ENCODE results near the gene KPNA3.

The KPNA3 gene

DNA sequence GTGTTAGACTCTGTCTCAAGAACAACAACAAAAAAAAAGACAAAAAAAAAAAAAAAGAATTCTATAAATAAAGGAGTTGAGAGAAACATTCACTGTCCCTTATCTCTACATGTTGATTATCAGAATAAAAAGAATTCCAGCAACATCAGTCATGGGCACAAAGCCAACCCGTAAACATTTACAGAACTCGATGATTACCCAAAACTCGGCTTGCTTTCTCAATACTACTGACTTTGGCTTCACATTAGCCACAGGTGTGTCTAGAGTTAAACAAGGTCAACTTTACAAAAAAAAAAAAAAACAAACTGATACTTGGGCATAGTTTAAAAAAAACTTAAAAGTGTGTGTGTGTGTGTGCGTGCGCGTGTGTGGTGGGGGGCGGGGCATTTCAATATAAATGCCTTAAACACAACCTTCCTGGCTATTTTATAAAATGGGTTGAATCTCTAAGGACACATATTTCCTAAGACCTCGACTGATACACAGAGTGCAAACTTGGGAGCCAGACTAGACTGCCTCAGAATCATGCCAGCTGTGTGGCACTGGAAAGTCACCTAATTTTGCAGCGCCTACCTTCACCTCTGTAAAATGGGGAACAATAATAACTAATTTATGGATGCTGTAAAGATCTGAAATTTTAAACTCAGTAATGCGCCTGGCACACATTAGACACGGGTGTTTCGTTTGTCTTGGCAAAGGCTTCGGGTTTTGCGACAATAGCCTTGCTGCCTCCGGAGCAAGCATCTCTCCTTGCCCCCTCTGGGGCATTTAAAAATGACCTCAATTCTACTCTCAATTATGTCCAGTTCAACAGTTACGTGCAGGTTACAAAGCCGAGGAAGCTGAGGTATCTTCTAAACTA, 102.1 kb downstream of the KPNA3 start:
- ChIA-PET POLR2A (ENCODE audit: low non-redundant PET) (interaction anchor here (1.5 kb wide), 1 partner anchor 102 kb away, joined by 5 read pairs; the partner anchor contains the start of gene KPNA3), CTCF (interaction anchor here (0.6 kb wide), 1 partner anchor 100 kb away, joined by 3 read pairs; no protein-coding TSS in a partner anchor)
- peak overlapping the region; percentile 94 for H3K27ac ChIP-seq
- TF ChIP-seq, protein P1, sequence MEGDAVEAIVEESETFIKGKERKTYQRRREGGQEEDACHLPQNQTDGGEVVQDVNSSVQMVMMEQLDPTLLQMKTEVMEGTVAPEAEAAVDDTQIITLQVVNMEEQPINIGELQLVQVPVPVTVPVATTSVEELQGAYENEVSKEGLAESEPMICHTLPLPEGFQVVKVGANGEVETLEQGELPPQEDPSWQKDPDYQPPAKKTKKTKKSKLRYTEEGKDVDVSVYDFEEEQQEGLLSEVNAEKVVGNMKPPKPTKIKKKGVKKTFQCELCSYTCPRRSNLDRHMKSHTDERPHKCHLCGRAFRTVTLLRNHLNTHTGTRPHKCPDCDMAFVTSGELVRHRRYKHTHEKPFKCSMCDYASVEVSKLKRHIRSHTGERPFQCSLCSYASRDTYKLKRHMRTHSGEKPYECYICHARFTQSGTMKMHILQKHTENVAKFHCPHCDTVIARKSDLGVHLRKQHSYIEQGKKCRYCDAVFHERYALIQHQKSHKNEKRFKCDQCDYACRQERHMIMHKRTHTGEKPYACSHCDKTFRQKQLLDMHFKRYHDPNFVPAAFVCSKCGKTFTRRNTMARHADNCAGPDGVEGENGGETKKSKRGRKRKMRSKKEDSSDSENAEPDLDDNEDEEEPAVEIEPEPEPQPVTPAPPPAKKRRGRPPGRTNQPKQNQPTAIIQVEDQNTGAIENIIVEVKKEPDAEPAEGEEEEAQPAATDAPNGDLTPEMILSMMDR (conservative IDR thresholded peaks at IDR 0.05; ENCODE audit: low read depth), result no peak
- no peak for DNase-seq (ENCODE audit: low spot score)

DNA sequence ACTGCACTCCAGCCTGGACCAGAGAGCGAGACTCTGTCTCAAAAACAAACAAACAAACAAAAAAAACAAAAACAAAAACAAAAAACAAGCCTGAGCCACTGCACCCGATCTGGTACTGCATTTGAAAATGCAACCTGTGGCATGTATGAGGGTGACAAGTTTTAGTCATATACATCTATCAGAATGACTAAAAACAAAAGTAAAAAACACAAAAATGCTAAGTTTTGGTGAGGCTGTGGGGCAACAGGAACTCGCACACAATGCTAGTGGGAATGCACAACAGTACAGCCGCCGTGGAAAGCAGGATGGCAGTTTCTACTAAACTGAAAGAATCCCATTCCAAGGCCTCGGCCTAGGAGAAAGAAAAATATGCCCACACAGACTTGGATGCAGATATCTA, 109.0 kb downstream of the KPNA3 start:
- TF ChIP-seq, protein P1 (conservative IDR thresholded peaks at IDR 0.05; ENCODE audit: low read depth), result no peak
- CTCF ChIA-PET, result no interaction called here
- DNase-seq (ENCODE audit: low spot score), result no peak
- H3K27ac ChIP-seq, result no peak overlapping the region
- POLR2A ChIA-PET (ENCODE audit: low non-redundant PET), result no interaction called here

DNA sequence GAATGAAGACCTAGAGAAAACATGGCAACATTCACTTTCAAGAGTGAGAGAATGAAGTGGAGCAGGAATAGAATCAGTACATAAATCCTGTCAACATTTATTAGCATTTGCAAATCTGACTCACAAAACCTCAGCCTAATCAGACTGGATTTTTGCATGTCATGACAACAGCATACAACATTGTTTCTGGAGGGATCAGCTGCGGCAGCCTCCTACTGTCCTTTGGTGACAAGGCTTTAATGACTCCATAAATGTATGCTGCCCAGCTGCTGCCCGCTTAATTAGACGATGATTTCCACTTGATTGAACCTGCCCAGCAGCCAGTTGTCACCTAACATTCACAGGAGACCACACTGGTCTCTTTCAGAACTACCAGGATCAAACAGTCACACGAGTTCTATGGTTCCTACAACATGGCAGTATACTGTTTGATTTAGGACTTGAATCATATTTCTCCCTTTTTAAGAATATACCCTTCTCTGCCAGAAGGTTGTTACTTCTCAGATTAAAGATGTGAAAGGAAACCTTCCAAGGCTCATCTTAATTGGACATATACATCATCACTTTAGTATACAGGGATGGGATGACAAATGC, 110.5 kb downstream of the KPNA3 start:
- POLR2A ChIA-PET (ENCODE audit: low non-redundant PET), result no interaction called here
- TF ChIP-seq, protein P1 (conservative IDR thresholded peaks at IDR 0.05; ENCODE audit: low read depth), result no peak
- no peak for DNase-seq (ENCODE audit: low spot score)
- H3K27ac ChIP-seq, result no peak overlapping the region
- CTCF ChIA-PET, result interaction anchor here (0.6 kb wide), 2 partner anchors 98 to 315 kb away, joined by 3 to 6 read pairs; partner anchors contain the start of gene TRIM13

DNA sequence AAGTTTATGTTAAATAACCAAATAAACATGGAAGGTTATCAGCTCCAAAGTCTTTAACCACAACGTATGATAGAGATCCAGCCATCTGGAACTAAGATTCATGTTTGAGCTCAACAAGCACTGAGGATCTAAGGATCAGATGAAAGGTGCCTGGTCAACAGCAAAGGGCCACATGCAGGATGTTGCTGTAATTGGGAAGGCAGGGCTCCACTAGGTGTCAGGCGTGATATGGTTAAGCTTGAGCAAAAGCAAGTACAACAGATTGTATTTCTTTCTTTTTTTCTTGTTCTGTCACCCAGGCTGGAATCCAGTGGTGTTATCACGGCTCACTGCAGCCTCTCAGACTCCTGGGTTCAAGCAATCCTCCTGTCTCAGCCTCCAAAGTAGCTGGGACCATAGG, 113.2 kb downstream of the KPNA3 start:
- DNase-seq (ENCODE audit: low spot score), result no peak
- H3K27ac ChIP-seq, result no peak overlapping the region
- ChIA-PET POLR2A (ENCODE audit: low non-redundant PET) (no interaction called here), CTCF (interaction anchor here (1.0 kb wide), 1 partner anchor 1229 kb away, joined by 3 read pairs; no protein-coding TSS in a partner anchor)
- TF ChIP-seq, protein P1 (conservative IDR thresholded peaks at IDR 0.05; ENCODE audit: low read depth), result no peak

DNA sequence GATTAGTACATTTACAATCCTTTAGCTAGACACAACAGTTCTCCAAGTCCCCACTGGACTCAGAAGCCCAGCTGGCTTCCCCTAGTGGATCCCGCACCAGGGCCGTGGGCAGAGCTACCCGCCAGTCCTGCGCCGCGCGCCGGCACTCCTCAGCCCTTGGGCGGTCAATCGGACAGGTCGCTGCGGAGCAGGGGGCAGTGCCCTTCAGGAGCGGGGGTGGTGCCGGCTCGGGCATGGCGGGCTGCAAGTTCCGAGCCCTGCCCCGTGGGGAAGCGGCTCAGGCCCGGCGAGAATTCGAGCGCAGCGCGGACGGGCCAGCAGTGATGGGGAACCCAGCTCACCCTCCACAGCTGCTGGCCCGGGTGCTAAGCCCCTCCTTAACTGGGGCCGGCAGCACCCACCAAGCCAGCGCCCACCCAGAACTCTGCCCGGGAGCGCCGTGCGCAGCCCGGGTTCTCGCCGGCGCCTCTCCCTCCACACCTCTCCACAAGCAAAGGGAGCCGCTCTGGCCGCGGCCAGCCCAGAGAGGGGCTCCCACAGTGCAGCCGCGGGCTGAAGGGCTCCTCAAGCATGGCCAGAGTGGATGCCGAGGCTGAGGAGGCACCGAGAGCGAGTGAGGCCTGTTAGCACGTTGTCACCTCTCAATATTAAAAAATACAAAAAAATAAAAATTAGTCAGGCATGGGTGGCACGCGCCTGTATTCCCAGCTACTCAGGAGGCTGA, 114.1 kb downstream of the KPNA3 start:
- TF ChIP-seq, protein P1 (conservative IDR thresholded peaks at IDR 0.05; ENCODE audit: low read depth), result no peak
- H3K27ac ChIP-seq, result no peak overlapping the region
- ChIA-PET POLR2A (ENCODE audit: low non-redundant PET) (no interaction called here), CTCF (interaction anchor here (0.7 to 1.0 kb wide), 2 partner anchors 47 to 1230 kb away, joined by 3 read pairs; no protein-coding TSS in a partner anchor)
- no peak for DNase-seq (ENCODE audit: low spot score)
